Psoas muscle (tissue), 8 donors: ENCODE results near the gene GPR135. TPM values are rescaled to one million over a fixed set of nuclear protein-coding genes. Genes with fewer than 3 reads are reported as not detected.

Experiments used
- ATAC-seq, 4 donors: fragments of 200-7000 bp; cut with Tn5 transposase; one replicate each; pipeline ENCODE4 v1.9.1; 2020; ENCODE audit warnings: moderate library complexity in 3 of 4, mild to moderate bottlenecking in 2 of 4
- DNase-seq, 2 donors: peaks; one replicate each; pipeline ENCODE4 v3.0.0-alpha.2; 2020
- H3K27ac ChIP-seq: fragments of 200-600 bp; one replicate; pipeline ENCODE4 v1.8.0; 2022
- H3K27me3 ChIP-seq, 3 donors: fragments of 200-600 bp in 1 of 3; one replicate each; pipeline versions ENCODE4 v1.6.1 to v1.8.0; 2013 to 2022; ENCODE audit warnings: low read length in 2 of 3, mild to moderate bottlenecking in 2 of 3, moderate library complexity in 1 of 3; ENCODE audit not compliant: insufficient read depth in 3 of 3
- H3K36me3 ChIP-seq, 2 donors: fragments of 200-600 bp in 1 of 2; one replicate each; pipeline versions ENCODE4 v1.6.1 to v1.8.0; 2013 to 2022; ENCODE audit warnings: low read depth in 1 of 2, mild to moderate bottlenecking in 1 of 2, moderate library complexity in 1 of 2; ENCODE audit not compliant: insufficient read depth in 1 of 2
- H3K4me1 ChIP-seq: fragments of 200-600 bp; one replicate; pipeline ENCODE4 v1.8.0; 2022
- H3K4me3 ChIP-seq: fragments of 200-600 bp; one replicate; pipeline ENCODE4 v1.8.0; 2022; ENCODE audit warnings: mild to moderate bottlenecking
- H3K9me3 ChIP-seq: fragments of 200-600 bp; one replicate; pipeline ENCODE4 v1.8.0; 2022
- CTCF ChIP-seq: fragments of 200-600 bp; IDR thresholded peaks from one replicate; pipeline ENCODE4 v1.8.0; 2022; ENCODE audit warnings: antibody characterized with exemption
- WGBS, 3 donors: extraction: QIAGEN DNeasy Blood & Tissue Kit; methylation state at CpG; one replicate each; pipeline versions ENCODE4 v1.1.6 to v1.1.7; 2013; 5-methylcytosine and 5-hydroxymethylcytosine counted together
- intact Hi-C, 2 donors: fragments of 100-400 bp; cut with DNase I; formaldehyde crosslinking; loops; one replicate each; pipeline versions ENCODE4 v1.11.0 to v1.14.2; 2022
- polyA plus RNA-seq, 3 donors: library from polyadenylated mRNA; stranded (reverse); fragments of 200-250 nt; gene quantifications; one replicate each; pipeline ENCODE4 v1.2.3, GENCODE V29; 2013
- total RNA-seq, 4 donors: library from RNA; stranded (reverse); fragmentation: NEBNext Ultra II Directional in 2 of 4; extraction: Animal tissue kit (Norgen Biotek cat#: 25700) in 2 of 4; gene quantifications; one replicate each; pipeline versions ENCODE4 v1.2.1 to v1.2.4, GENCODE V29; 2021 to 2023
- donor health status: healthy with polysubstance abuse.
- donor health status: DM: no; HTN: no; CAD: no; lungs with moderate emphysema.
- donor health status: Bipolar disorder and iron deficiency.
- donor health status: healthy.
- donor health status: DM: yes; HTN: yes; CAD: no.
- donor health status: DM: no; HTN: no; CAD: no.
- donor health status: DM: no; HTN: no; CAD: no.
- donor health status: DM: yes; HTN: yes; CAD: no.

GPR135 gene
- total and polyA plus RNA-seq, 7 donors: 0.84 to 2.7 (median 1.7) TPM

- no peak for TF ChIP-seq CTCF
- DNase-seq (no peak), ATAC-seq (peak in 2 of 4 donors; percentile 65 to 84)
- Histone ChIP-seq H3K36me3 (peaks cover 0 to 4% of the 10 kb centered on the region in 2 donors), H3K4me1 (peaks cover 4% of the 10 kb centered on the region), H3K4me3 (no peak overlapping the region), H3K9me3 (no peaks in the 10 kb centered on the region), H3K27me3 (no peaks in the 10 kb centered on the region), H3K27ac (no peak overlapping the region)
- intact Hi-C loops: no loop called here
- WGBS, 3 donors: 55 to 68% (median 56%) methylated on average over 5 of the region's 5 CpGs
Measured at GRCh38 chr14:59415836-59416602, 49.2 kb downstream of the GPR135 start.

Other genes starting within 250 kb of the GPR135 start
- 10 to 100 TPM; 10.9 to 20.4 (median 11.8) TPM for gene L3HYPDH, start 19.0 kb upstream of the GPR135 start, total RNA-seq
- gene L3HYPDH, start 19.0 kb upstream of the GPR135 start, polyA plus RNA-seq: 10 to 100 TPM in 2 of 3 donors, 1 to 10 TPM in 1; 5.7 to 23.7 (median 14.5) TPM
- 10 to 100 TPM; 11.6 to 26.2 (median 16.0) TPM for gene JKAMP, start 19.1 kb upstream of the GPR135 start, total RNA-seq
- gene JKAMP, start 19.1 kb upstream of the GPR135 start, polyA plus RNA-seq: 10 to 100 TPM; 19.4 to 38.5 (median 37.3) TPM
- gene CCDC175, start 111.4 kb upstream of the GPR135 start, total RNA-seq: not detected
- gene CCDC175, start 111.4 kb upstream of the GPR135 start, polyA plus RNA-seq: not detected